Activated CD4-positive, alpha-beta T cell treated with anti-CD3 and anti-CD28 coated beads, Interleukin-2, Interleukin-6, amounts not matched to agents 100 ng/mL and 50 ng/mL, durations not matched to agents 16 hours and 8 hours (primary cell): ENCODE data around the gene CLEC4D.
"Not testable (repeated sequence)": the region's sequence is repeated elsewhere in the genome, so short reads cannot be mapped to it uniquely, and the experiment has no call there.

Source experiments
- DNase-seq: peaks from one replicate; pipeline ENCODE4 v3.0.0-alpha.2; 2020

The CLEC4D gene

DNA sequence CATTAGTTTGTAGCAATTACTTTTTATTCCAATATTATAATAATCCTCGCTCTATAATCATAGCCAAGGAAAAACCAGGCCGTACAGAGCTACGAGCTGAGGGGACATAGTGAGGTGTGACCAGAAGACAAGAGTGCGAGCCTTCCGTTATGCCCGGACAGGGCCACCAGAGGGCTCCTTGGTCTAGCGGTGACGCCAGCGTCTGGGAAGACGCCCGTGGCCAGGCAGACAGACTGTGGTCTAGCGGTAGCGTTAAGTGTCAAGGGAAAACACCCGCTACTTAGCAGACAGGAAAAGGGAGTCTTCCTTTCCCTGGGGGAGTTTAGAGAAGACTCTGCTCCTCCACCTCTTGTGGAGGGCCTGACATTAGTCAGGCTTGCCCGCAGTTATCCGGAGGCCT, 24.5 kb downstream of the CLEC4D start:
- DNase-seq = not testable (repeated sequence)

DNA sequence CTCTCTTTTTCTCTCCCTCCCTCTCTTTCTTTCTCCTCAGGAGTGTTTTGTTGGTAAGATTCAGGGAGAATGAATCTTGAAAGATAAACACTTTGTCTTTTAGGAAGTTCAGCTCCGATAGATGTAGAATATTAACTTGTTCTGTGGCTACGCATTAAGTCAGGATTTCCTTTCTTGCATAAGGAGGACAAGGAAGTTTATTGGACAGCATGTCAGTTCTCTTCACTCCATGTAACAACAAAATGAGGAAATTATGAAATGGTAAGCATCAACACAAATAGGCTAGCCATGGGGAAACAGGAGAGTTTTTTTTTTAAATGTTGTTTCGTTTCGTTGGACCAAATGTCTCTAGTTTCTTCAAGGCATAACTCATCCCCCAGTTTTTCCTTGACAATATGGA, 27.5 kb downstream of the CLEC4D start, which contains the start of gene CLEC4E:
Gene CLEC4E, minus strand, starts transcription at position 75 of the 400 bp plus-strand sequence. CDS start 108 bp downstream, outside the sequence.
- DNase-seq = not testable (repeated sequence)

DNA sequence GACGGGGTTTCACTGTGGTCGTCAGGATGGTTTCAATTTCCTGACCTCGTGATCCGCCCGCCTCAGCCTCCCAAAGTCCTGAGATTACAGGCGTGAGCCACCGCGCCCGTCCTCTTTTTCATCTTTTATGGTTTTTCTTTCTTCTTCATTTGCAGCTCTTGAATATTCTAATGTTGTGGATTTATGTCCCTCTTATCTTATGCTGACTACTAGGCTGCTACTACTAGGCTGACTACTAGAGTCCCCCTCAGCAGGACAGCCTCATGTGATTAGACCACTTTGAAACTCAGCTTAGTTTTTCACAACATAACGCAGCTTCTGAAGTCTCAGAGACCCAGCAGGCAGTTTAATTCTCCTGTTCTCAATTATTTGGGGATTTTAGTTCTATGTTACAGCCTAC, 28.3 kb downstream of the CLEC4D start:
- no peak for DNase-seq

DNA sequence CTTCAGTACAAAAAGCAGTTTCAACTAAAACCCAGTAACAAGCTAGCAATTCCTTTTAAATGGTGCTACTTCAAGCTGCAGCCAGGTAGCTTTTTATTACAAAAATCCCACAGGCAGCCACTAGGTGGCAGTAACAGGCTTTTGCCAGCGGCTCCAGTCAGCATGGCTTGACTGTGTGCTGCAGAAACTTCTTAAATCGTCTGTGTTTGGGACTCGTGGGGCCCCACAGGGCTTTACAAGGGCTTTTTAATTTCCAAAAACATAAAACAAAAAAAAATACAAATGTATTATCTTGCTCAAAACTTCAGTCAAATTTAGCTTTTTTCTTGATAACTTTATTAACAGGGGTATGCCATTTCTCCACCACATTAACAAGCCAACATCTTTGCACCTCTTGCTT, 31.0 kb downstream of the CLEC4D start:
- DNase-seq = peak; percentile 78

DNA sequence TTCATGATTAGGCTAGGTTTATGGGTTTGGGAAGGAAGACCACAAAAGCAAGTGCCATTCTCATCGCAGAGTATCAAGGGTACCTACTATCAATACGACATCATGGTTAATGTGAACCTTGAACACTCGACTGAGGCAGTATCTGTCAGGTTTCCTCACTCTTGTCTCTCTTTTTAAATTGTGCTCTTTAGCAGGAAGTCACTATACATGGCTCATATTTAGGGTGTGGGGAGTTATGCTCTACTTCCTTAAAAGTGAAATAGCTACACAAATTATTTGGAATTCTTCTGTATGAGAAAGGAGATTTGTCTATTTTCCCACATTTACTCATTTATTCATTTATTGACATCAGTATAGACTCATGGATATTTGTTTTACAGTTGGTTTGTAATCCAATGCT, 33.3 kb downstream of the CLEC4D start:
- DNase-seq = no peak

DNA sequence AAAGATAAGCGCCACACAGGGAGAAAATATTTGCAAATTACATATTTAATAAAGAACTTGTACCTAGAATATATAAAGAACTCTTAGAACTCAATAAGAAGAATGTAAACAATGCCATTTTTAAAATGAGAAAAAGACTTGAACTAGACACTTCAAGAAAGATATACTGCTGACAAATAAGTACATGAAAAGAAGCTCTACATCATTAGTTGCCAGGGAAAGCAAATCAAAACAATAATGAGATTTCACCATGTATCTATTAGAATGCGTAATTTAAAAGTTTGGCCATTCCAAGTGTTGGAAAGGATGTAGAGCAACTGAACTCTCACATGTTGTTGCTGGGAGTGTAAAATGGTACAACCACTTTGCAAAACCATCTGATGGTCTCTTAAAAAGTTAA, 34.3 kb downstream of the CLEC4D start:
- DNase-seq = no peak

DNA sequence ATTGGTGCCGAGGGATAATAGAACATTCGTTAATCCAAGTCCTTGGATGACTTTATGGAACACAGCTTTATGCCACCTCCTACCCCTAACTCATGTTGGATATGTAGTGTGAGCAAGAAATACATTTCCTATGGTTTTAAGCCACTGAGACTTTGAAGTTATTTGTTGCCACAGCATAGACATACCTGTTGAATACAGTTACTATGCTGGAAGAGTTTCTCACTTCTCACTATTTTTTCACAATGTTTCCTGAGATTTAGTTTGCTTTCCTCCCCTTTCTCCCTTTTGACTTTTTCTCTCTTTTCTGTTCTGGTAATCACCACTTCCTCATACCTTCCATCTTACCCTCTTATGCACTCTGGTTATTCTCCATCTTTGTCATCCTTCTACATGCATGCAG, 34.9 kb downstream of the CLEC4D start:
- DNase-seq = no peak

GRCh38 chr12:8549381-8549780, 36.1 kb downstream of the CLEC4D start:
- no peak for DNase-seq

- DNase-seq = no peak
Observed at GRCh38 chr12:8553088-8553627, 39.9 kb downstream of the CLEC4D start.

GRCh38 chr12:8554451-8555195, 41.3 kb downstream of the CLEC4D start:
- no peak for DNase-seq

- DNase-seq = no peak
Observed at GRCh38 chr12:8556531-8557097, 43.3 kb downstream of the CLEC4D start.

- no peak for DNase-seq
Observed at GRCh38 chr12:8559676-8560075, 46.4 kb downstream of the CLEC4D start.

DNA sequence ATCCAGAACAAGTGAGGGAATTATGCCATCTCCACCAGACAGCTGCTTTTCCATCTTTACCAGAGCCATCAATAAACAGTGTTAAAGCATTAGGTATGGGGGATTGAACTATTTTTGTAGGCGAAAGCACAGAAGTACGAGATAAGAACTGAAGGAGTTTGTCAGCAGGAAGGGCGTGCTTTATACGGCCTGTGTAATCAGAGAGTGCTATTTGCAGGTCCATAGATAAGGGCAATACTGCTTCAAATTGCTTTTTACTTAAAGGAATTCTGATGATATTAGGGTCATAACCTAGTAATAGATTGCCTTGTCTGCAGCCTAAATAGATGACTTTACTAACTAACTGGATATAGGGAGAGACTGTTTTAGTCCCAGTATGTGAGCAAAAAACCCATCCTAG, 47.7 kb downstream of the CLEC4D start:
- no peak for DNase-seq

- peak; percentile 3 for DNase-seq
Observed at GRCh38 chr12:8562310-8562709, 49.0 kb downstream of the CLEC4D start.

DNA sequence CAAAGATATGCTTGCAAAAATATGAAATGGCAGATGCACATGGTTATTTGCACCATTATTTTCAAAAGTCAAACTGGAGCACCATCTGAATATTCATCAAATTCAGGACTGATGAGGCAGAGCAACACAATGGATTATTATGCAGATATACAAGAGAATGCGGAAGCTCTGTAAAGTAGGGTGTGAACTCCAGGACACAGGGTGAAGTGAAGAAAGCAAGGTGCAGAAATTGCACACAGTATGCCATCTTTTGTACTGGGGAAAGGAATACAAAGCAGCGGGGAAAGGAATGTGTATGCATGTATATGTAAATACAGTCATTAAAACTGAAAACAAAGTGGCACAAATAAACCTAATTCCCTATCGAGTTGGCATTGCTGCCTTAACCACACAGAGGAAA, 50.1 kb downstream of the CLEC4D start:
- DNase-seq = no peak

DNA sequence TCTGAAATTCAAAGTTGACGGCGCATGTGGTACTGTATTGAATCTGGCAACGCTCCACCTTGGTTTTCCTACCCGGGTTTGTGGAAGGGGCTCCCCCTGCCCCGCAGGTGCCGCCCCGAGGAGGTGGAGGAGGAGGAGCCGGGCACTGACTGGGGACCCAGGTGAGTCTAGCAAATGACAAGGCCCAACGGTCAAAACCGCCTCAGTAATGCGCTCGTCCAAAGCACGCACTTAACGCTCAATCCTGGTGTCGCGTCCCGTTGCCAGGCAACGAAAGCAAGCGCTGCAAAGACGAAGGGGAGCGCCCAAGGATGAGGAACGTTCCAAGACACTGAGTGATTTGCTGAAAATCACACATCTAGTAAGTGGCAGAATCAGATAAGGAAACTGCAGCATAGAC, 51.4 kb downstream of the CLEC4D start:
- DNase-seq = no peak

DNA sequence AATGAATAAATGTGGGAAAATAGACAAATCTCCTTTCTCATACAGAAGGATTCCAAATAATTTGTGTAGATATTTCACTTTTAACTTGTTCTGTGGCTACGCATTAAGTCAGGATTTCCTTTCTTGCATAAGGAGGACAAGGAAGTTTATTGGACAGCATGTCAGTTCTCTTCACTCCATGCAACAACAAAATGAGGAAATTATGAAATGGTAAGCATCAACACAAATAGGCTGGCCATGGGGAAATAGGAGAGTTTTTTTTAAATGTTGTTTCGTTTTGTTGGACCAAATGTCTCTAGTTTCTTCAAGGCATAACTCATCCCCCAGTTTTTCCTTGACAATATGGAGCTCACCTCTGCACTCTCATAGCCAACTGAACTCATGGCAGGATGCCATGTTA, 52.7 kb downstream of the CLEC4D start:
- DNase-seq = not testable (repeated sequence)

GRCh38 chr12:8566525-8566924, 53.2 kb downstream of the CLEC4D start:
- DNase-seq = no peak
